Activated naive CD8-positive, alpha-beta T cell (primary cell): Measurements from ENCODE around the gene P2RX1.
A peak's percentile ranks its signal among the peaks of the same experiment; 100 is the strongest.

Source experiments
- H3K27ac Mint-ChIP-seq: one replicate; pipeline ENCODE4 v1.8.0; 2021; ENCODE audit warnings: mixed read lengths
- H3K27me3 Mint-ChIP-seq: one replicate; pipeline ENCODE4 v1.8.0; 2021; ENCODE audit warnings: mixed read lengths
- H3K36me3 Mint-ChIP-seq: one replicate; pipeline ENCODE4 v1.8.0; 2021; ENCODE audit warnings: mixed read lengths
- H3K4me1 Mint-ChIP-seq: one replicate; pipeline ENCODE4 v1.8.0; 2021; ENCODE audit warnings: low read depth, mixed read lengths
- H3K4me3 Mint-ChIP-seq: one replicate; pipeline ENCODE4 v1.8.0; 2021; ENCODE audit warnings: mild to moderate bottlenecking, mixed read lengths
- H3K9me3 Mint-ChIP-seq: one replicate; pipeline ENCODE4 v1.8.0; 2021; ENCODE audit warnings: low read depth, mixed read lengths

P2RX1 gene

GRCh38 chr17:3921502-3922319 lies 5.4 kb upstream of the P2RX1 start:
- Mint-ChIP-seq H3K27ac (no peak overlapping the region), H3K9me3 (no peaks in the 10 kb centered on the region), H3K4me1 (peaks cover 11% of the 10 kb centered on the region), H3K27me3 (no peaks in the 10 kb centered on the region), H3K4me3 (no peak overlapping the region), H3K36me3 (no peaks in the 10 kb centered on the region)

- H3K9me3 Mint-ChIP-seq: no peaks in the 10 kb centered on the region
- H3K4me3 Mint-ChIP-seq: no peak overlapping the region
- H3K27ac Mint-ChIP-seq: no peak overlapping the region
- H3K27me3 Mint-ChIP-seq: no peaks in the 10 kb centered on the region
- H3K36me3 Mint-ChIP-seq: no peaks in the 10 kb centered on the region
- H3K4me1 Mint-ChIP-seq: peaks cover 14% of the 10 kb centered on the region
These were observed 4.7 kb upstream of the P2RX1 start for GRCh38 chr17:3921006-3921405.

DNA sequence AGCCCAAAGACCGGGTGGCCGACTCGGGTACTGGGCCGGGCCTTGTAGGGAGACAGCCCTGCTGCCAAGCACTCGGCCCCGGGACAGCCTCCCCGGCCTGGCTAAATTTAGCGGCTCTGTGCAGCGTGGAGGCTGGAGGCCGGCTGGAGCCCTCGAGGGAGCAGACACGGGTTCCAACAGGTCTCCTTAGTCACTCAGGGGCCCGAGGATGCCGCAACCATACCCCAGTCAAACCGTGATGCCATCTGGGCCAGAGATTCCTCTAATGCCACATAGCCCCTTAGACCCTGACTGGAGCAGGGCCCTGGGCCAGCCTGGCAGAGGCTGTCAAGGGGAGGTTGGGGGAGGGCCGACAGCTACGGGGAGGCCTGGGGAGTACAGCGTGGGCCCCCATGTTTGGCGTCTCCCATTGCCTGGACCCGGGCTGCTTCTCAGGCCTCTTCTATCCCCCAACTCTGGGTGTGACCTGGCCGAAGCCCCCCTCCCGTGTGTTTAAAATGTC lies 2.9 kb upstream of the P2RX1 start:
- H3K27me3 Mint-ChIP-seq: no peaks in the 10 kb centered on the region
- peaks cover 29% of the 10 kb centered on the region for H3K4me1 Mint-ChIP-seq
- no peak overlapping the region for H3K4me3 Mint-ChIP-seq
- no peaks in the 10 kb centered on the region for H3K36me3 Mint-ChIP-seq
- no peak overlapping the region for H3K27ac Mint-ChIP-seq
- H3K9me3 Mint-ChIP-seq: no peaks in the 10 kb centered on the region

GRCh38 chr17:3918372-3919122 lies 2.3 kb upstream of the P2RX1 start:
- no peak overlapping the region for H3K4me3 Mint-ChIP-seq
- no peaks in the 10 kb centered on the region for H3K36me3 Mint-ChIP-seq
- H3K27ac Mint-ChIP-seq: peak overlapping the region; percentile 41
- no peaks in the 10 kb centered on the region for H3K9me3 Mint-ChIP-seq
- H3K27me3 Mint-ChIP-seq: no peaks in the 10 kb centered on the region
- H3K4me1 Mint-ChIP-seq: peaks cover 36% of the 10 kb centered on the region

GRCh38 chr17:3917391-3917931 lies 1.2 kb upstream of the P2RX1 start:
- Mint-ChIP-seq H3K36me3 (no peaks in the 10 kb centered on the region), H3K27me3 (no peaks in the 10 kb centered on the region), H3K27ac (no peak overlapping the region), H3K4me3 (no peak overlapping the region), H3K4me1 (peaks cover 37% of the 10 kb centered on the region), H3K9me3 (no peaks in the 10 kb centered on the region)

DNA sequence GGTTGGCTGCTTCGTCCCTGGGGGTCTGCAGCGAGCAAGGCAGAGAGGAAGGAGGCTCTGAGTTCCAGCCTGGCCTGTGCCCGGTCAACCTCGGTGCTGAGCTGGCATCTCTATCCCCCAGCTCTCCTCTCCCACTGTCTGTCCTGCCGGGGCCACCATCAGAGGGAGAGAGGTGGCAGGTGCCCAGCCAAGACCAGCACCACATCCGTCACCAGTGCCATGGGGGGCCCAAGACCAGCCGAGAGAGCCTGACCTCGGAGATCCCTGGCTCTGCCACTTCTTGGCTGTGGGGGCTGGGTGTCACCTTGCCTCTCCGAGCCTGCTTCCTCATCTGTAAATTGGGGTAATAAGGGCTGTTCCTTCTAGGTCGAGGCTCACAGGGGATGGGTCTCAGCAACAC lies 560 bp upstream of the P2RX1 start:
- Mint-ChIP-seq H3K27ac (peak overlapping the region; percentile 41), H3K4me3 (no peak overlapping the region), H3K9me3 (no peaks in the 10 kb centered on the region), H3K36me3 (no peaks in the 10 kb centered on the region), H3K4me1 (peaks cover 38% of the 10 kb centered on the region), H3K27me3 (no peaks in the 10 kb centered on the region)

GRCh38 chr17:3915581-3915994 lies 677 bp downstream of the P2RX1 start:
- peaks cover 47% of the 10 kb centered on the region for H3K4me1 Mint-ChIP-seq
- H3K4me3 Mint-ChIP-seq: no peak overlapping the region
- H3K27me3 Mint-ChIP-seq: no peaks in the 10 kb centered on the region
- no peaks in the 10 kb centered on the region for H3K9me3 Mint-ChIP-seq
- H3K36me3 Mint-ChIP-seq: no peaks in the 10 kb centered on the region
- peak overlapping the region; percentile 41 for H3K27ac Mint-ChIP-seq

DNA sequence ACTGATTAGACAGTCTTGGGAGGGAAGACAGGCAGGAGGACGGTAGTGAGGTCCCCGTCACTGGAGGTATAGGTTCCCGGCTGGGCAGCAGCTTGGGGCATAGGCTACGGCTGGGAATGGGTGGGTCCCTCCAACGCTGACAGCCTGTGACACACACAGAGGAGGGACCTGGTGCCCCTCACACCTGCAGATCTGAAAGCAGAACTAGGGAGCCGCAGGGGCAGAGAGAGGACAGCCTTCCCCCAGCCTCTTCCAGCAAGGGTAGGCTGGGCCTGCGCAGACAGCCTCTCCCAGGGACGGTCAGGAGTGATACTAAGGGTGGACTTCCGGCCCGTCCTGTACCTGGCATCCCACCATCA lies 2.0 kb downstream of the P2RX1 start:
- Mint-ChIP-seq H3K4me3 (no peak overlapping the region), H3K27me3 (no peaks in the 10 kb centered on the region), H3K36me3 (no peaks in the 10 kb centered on the region), H3K4me1 (peaks cover 47% of the 10 kb centered on the region), H3K27ac (no peak overlapping the region), H3K9me3 (no peaks in the 10 kb centered on the region)

GRCh38 chr17:3913531-3914311 lies 2.5 kb downstream of the P2RX1 start:
- no peaks in the 10 kb centered on the region for H3K9me3 Mint-ChIP-seq
- H3K4me3 Mint-ChIP-seq: peak overlapping the region; percentile 5
- no peaks in the 10 kb centered on the region for H3K27me3 Mint-ChIP-seq
- peaks cover 47% of the 10 kb centered on the region for H3K4me1 Mint-ChIP-seq
- no peak overlapping the region for H3K27ac Mint-ChIP-seq
- no peaks in the 10 kb centered on the region for H3K36me3 Mint-ChIP-seq

DNA sequence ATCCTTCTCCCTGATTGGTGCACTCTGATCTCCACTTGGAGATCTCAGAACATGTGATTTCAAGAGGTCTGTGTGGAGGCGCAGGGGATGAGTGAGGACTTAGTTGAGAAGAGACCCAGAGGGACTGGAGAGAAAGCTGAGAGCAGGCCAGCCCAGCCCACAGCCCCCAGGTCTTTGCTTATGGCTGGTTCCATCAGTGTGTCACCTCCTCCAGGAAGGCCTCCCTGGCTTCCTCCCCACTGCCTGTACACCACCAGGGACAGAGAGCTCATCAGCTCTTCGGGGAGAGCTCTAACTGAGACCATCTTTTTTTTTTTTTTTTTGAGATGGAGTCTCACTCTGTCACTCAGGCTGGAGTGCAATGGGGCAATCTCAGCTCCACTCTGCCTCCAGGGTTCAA lies 3.4 kb downstream of the P2RX1 start:
- H3K36me3 Mint-ChIP-seq: no peaks in the 10 kb centered on the region
- H3K27ac Mint-ChIP-seq: no peak overlapping the region
- no peaks in the 10 kb centered on the region for H3K9me3 Mint-ChIP-seq
- no peaks in the 10 kb centered on the region for H3K27me3 Mint-ChIP-seq
- H3K4me1 Mint-ChIP-seq: peaks cover 45% of the 10 kb centered on the region
- H3K4me3 Mint-ChIP-seq: no peak overlapping the region

DNA sequence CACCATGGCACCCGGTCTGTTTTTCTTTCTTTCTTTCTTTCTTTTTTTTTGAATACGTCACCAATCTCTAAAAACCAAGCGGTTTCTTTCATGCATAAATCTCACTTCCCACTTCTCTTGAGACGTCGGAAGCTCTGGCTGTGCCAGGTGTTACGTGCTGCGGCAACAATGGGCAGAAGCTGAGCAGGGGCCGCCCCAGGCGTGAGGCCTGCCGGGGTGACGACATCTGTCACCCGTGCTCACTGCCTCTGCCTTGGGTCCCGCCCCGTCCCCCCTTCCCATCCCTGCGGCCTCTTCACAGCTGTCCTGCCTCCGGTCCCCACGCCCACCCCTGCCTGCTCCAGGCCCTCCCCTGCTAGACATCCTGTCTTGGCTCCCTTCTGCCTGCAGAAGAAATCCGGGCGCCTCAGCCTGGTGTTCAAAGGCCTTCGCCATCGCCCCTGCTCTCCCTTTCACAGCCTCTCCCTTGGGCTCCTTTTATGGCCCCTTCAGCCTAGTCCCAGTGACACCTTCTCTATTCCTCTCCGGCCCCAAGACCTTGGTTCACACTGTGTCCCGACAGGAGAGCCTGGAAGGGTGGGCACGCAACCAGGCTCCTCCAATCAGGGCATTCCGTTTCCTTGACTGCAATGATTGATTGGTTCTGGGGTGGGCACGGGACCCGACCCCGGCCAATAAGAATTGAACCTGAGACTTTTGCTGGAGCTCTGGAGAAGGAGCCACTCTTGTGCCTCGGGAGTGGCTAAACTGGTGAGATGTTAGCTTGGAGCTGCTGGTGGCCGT lies 4.8 kb downstream of the P2RX1 start:
- Mint-ChIP-seq H3K4me3 (peak overlapping the region; percentile 78), H3K4me1 (peaks cover 38% of the 10 kb centered on the region), H3K27ac (peak overlapping the region; percentile 89), H3K27me3 (no peaks in the 10 kb centered on the region), H3K36me3 (no peaks in the 10 kb centered on the region), H3K9me3 (no peaks in the 10 kb centered on the region)

DNA sequence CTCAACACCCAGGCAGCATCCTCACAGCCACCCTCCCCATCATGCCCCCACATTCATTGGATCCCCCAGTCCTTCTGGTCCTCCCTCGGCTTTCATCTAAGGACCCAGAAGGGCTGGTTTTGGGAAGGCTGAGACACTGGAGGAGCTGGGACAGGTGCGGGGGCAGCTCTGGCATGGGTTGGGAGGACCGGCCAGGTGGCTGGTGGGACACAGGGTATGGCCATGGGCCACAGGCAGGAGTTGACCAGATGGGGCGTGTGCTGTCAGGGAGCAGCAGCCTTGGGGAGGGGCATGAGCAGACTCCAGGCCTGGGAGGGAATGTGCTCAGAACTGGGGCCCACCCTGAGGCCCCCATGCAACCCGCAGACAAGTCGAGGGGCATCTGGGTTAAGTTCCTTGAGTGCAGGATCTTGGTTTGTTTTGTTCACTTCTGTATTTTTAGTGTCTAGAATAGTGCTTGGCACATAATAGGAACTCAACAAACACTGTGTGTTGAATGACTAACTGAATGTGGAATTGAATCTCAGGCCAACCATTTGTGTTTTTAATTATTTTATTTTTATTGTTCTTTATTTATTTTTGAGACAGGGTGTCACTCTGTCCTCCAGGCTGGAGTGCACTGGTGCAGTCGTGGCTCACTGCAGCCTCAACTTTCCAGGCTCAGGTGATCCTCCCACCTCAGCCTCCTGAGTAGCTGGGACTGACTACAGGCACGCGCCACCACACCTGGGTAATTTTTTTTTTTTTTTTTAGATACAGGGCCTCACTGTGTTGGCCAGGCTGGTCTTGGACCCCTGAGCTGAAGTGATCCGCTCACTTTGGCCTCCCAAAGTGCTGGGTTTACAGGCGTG lies 5.6 kb downstream of the P2RX1 start:
- Mint-ChIP-seq H3K4me1 (peaks cover 32% of the 10 kb centered on the region), H3K36me3 (no peaks in the 10 kb centered on the region), H3K9me3 (no peaks in the 10 kb centered on the region), H3K27me3 (no peaks in the 10 kb centered on the region), H3K27ac (peak overlapping the region; percentile 89), H3K4me3 (peak overlapping the region; percentile 78)

GRCh38 chr17:3909257-3909656 lies 7.0 kb downstream of the P2RX1 start:
- H3K4me1 Mint-ChIP-seq: peaks cover 21% of the 10 kb centered on the region
- no peak overlapping the region for H3K4me3 Mint-ChIP-seq
- H3K9me3 Mint-ChIP-seq: no peaks in the 10 kb centered on the region
- H3K27me3 Mint-ChIP-seq: no peaks in the 10 kb centered on the region
- peak overlapping the region; percentile 30 for H3K27ac Mint-ChIP-seq
- H3K36me3 Mint-ChIP-seq: no peaks in the 10 kb centered on the region
